NCI-H1436 treated with DMSO at 0.1 percent for 48 hours (cell line): ENCODE data around the gene ANKH.

ENCODE experiments used
- DNase-seq: peaks from one replicate; lab custom pipeline; 2025; lab: John Stamatoyannopoulos, UW

Gene ANKH

GRCh38 chr5:14713476-14714390, 157.8 kb downstream of the ANKH start:
- no peak for DNase-seq

- DNase-seq: no peak
These were observed 158.9 kb downstream of the ANKH start for GRCh38 chr5:14712666-14713065.

GRCh38 chr5:14712131-14712530, 159.4 kb downstream of the ANKH start:
- DNase-seq: no peak

- no peak for DNase-seq
These were observed 161.1 kb downstream of the ANKH start for GRCh38 chr5:14710313-14710994.

GRCh38 chr5:14708551-14708950, 163.0 kb downstream of the ANKH start:
- no peak for DNase-seq

- DNase-seq: no peak
These were observed 163.7 kb downstream of the ANKH start for GRCh38 chr5:14707811-14708390.

- DNase-seq: no peak
These were observed 165.0 kb downstream of the ANKH start for GRCh38 chr5:14706615-14707021.

GRCh38 chr5:14705556-14705955, 166.0 kb downstream of the ANKH start:
- DNase-seq: no peak

- DNase-seq: no peak
These were observed 169.2 kb downstream of the ANKH start for GRCh38 chr5:14702238-14702839.

GRCh38 chr5:14701556-14701955, 170.0 kb downstream of the ANKH start:
- DNase-seq: no peak

GRCh38 chr5:14700478-14701436, 170.8 kb downstream of the ANKH start:
- DNase-seq: no peak

GRCh38 chr5:14699807-14700400, 171.7 kb downstream of the ANKH start:
- DNase-seq: no peak

- no peak for DNase-seq
These were observed 172.4 kb downstream of the ANKH start for GRCh38 chr5:14699159-14699558.

GRCh38 chr5:14698495-14698894, 173.1 kb downstream of the ANKH start:
- DNase-seq: no peak

GRCh38 chr5:14696851-14697250, 174.7 kb downstream of the ANKH start:
- DNase-seq: no peak

GRCh38 chr5:14696057-14696456, 175.5 kb downstream of the ANKH start:
- no peak for DNase-seq

- no peak for DNase-seq
These were observed 176.4 kb downstream of the ANKH start for GRCh38 chr5:14695152-14695551.

- no peak for DNase-seq
These were observed 178.5 kb downstream of the ANKH start for GRCh38 chr5:14693070-14693469.

- no peak for DNase-seq
These were observed 184.4 kb downstream of the ANKH start for GRCh38 chr5:14687023-14687665.

- DNase-seq: no peak
These were observed 185.1 kb downstream of the ANKH start for GRCh38 chr5:14686517-14686916.
